ENCODE data around the gene SOX2. TPM values are rescaled to one million over a fixed set of nuclear protein-coding genes. Genes with fewer than 3 reads are reported as not detected.

SOX2 gene
- total RNA-seq, 2 experiments from 2014 or later = not detected

- H3K36me3 Mint-ChIP-seq (ENCODE audit: low read depth) = no peaks in the 10 kb centered on the region
- ChIA-PET POLR2A (no interaction called here), CTCF (interaction anchor here (1.4 kb wide), 1 partner anchor 12 kb away, joined by 4 read pairs; no protein-coding TSS in a partner anchor)
- no peak for DNase-seq
- peaks cover 6% of the 10 kb centered on the region for H3K4me1 Mint-ChIP-seq
- peaks cover 66% of the 10 kb centered on the region for H3K27me3 Mint-ChIP-seq
- H3K27ac Mint-ChIP-seq = no peak overlapping the region
- H3K9me3 Mint-ChIP-seq = no peaks in the 10 kb centered on the region
- H3K4me3 Mint-ChIP-seq = no peak overlapping the region
Observed at GRCh38 chr3:181712226-181712552, 464 bp downstream of the SOX2 start.

- H3K4me1 Mint-ChIP-seq = peaks cover 6% of the 10 kb centered on the region
- POLR2A ChIA-PET = no interaction called here
- H3K9me3 Mint-ChIP-seq = no peaks in the 10 kb centered on the region
- CTCF ChIA-PET = interaction anchor here (1.4 to 1.5 kb wide), 2 partner anchors 12 to 16 kb away, joined by 4 read pairs; no protein-coding TSS in a partner anchor
- H3K27ac Mint-ChIP-seq = no peak overlapping the region
- peaks cover 67% of the 10 kb centered on the region for H3K27me3 Mint-ChIP-seq
- no peak overlapping the region for H3K4me3 Mint-ChIP-seq
- no peaks in the 10 kb centered on the region for H3K36me3 Mint-ChIP-seq (ENCODE audit: low read depth)
- no peak for DNase-seq
Observed at GRCh38 chr3:181712553-181713279, 991 bp downstream of the SOX2 start.

GRCh38 chr3:181713280-181713647 lies 1.5 kb downstream of the SOX2 start:
- peaks cover 68% of the 10 kb centered on the region for H3K27me3 Mint-ChIP-seq
- H3K4me1 Mint-ChIP-seq = peaks cover 6% of the 10 kb centered on the region
- no peaks in the 10 kb centered on the region for H3K9me3 Mint-ChIP-seq
- H3K27ac Mint-ChIP-seq = peak overlapping the region; percentile 60
- H3K36me3 Mint-ChIP-seq (ENCODE audit: low read depth) = no peaks in the 10 kb centered on the region
- CTCF ChIA-PET = interaction anchor here (0.6 to 1.5 kb wide), 5 partner anchors 11 to 971 kb away, joined by 3 to 8 read pairs (median 4); no protein-coding TSS in a partner anchor
- DNase-seq = no peak
- POLR2A ChIA-PET = no interaction called here
- peak overlapping the region; percentile 34 for H3K4me3 Mint-ChIP-seq

- Mint-ChIP-seq H3K9me3 (no peaks in the 10 kb centered on the region), H3K4me3 (no peak overlapping the region), H3K4me1 (peaks cover 6% of the 10 kb centered on the region), H3K27ac (peak overlapping the region; percentile 60), H3K36me3 (ENCODE audit: low read depth) (no peaks in the 10 kb centered on the region), H3K27me3 (peaks cover 70% of the 10 kb centered on the region)
- no peak for DNase-seq
- CTCF ChIA-PET = interaction anchor here (0.6 to 1.5 kb wide), 5 partner anchors 12 to 970 kb away, joined by 3 to 8 read pairs (median 4); no protein-coding TSS in a partner anchor
- POLR2A ChIA-PET = no interaction called here
Observed at GRCh38 chr3:181713676-181714612, 2.2 kb downstream of the SOX2 start.

GRCh38 chr3:181715571-181716340 lies 4.0 kb downstream of the SOX2 start:
- Mint-ChIP-seq H3K4me1 (peaks cover 2% of the 10 kb centered on the region), H3K27me3 (peaks cover 76% of the 10 kb centered on the region), H3K4me3 (no peak overlapping the region), H3K27ac (no peak overlapping the region), H3K9me3 (no peaks in the 10 kb centered on the region), H3K36me3 (ENCODE audit: low read depth) (peaks cover 3% of the 10 kb centered on the region)
- DNase-seq = no peak
- CTCF ChIA-PET = interaction anchor here (0.9 kb wide), 1 partner anchor 15 kb away, joined by 3 read pairs; no protein-coding TSS in a partner anchor
- POLR2A ChIA-PET = no interaction called here

- Mint-ChIP-seq H3K4me1 (peaks cover 2% of the 10 kb centered on the region), H3K4me3 (no peak overlapping the region), H3K9me3 (no peaks in the 10 kb centered on the region), H3K27me3 (peaks cover 88% of the 10 kb centered on the region), H3K36me3 (ENCODE audit: low read depth) (peaks cover 3% of the 10 kb centered on the region), H3K27ac (no peak overlapping the region)
- no peak for DNase-seq
- POLR2A ChIA-PET = no interaction called here
- CTCF ChIA-PET = interaction anchor here (0.9 kb wide), 1 partner anchor 17 kb away, joined by 3 read pairs; no protein-coding TSS in a partner anchor
Observed at GRCh38 chr3:181716966-181717365, 5.2 kb downstream of the SOX2 start.

- Mint-ChIP-seq H3K27ac (no peak overlapping the region), H3K9me3 (no peaks in the 10 kb centered on the region), H3K4me3 (no peak overlapping the region), H3K27me3 (peaks cover 93% of the 10 kb centered on the region), H3K4me1 (peaks cover 2% of the 10 kb centered on the region), H3K36me3 (ENCODE audit: low read depth) (peaks cover 3% of the 10 kb centered on the region)
- ChIA-PET POLR2A (no interaction called here), CTCF (interaction anchor here (0.5 to 1.1 kb wide), 3 partner anchors 11 to 132 kb away, joined by 3 read pairs; no protein-coding TSS in a partner anchor)
- no peak for DNase-seq
Observed at GRCh38 chr3:181717549-181718171, 5.9 kb downstream of the SOX2 start.

- CTCF ChIA-PET = interaction anchor here (0.5 to 1.1 kb wide), 3 partner anchors 11 to 131 kb away, joined by 3 read pairs; no protein-coding TSS in a partner anchor
- no peaks in the 10 kb centered on the region for H3K9me3 Mint-ChIP-seq
- no peak overlapping the region for H3K4me3 Mint-ChIP-seq
Observed at GRCh38 chr3:181718369-181718768, 6.6 kb downstream of the SOX2 start.

GRCh38 chr3:181718987-181719911 lies 7.5 kb downstream of the SOX2 start:
- Mint-ChIP-seq H3K36me3 (ENCODE audit: low read depth) (peaks cover 3% of the 10 kb centered on the region), H3K4me3 (no peak overlapping the region)

More at GRCh38 chr3:181718369-181718768, 6.6 kb downstream of the SOX2 start:
- no peak for DNase-seq
- peaks cover 3% of the 10 kb centered on the region for H3K36me3 Mint-ChIP-seq (ENCODE audit: low read depth)
- H3K4me1 Mint-ChIP-seq = no peaks in the 10 kb centered on the region
- H3K27me3 Mint-ChIP-seq = peaks cover 95% of the 10 kb centered on the region
- POLR2A ChIA-PET = no interaction called here
- no peak overlapping the region for H3K27ac Mint-ChIP-seq

GRCh38 chr3:181719991-181720680 lies 8.4 kb downstream of the SOX2 start:
- peaks cover 94% of the 10 kb centered on the region for H3K27me3 Mint-ChIP-seq
- peaks cover 4% of the 10 kb centered on the region for H3K9me3 Mint-ChIP-seq
- H3K36me3 Mint-ChIP-seq (ENCODE audit: low read depth) = peaks cover 3% of the 10 kb centered on the region
- CTCF ChIA-PET = interaction anchor here (1.0 kb wide), 1 partner anchor 18 kb away, joined by 3 read pairs; no protein-coding TSS in a partner anchor
- no peak for DNase-seq
- H3K4me3 Mint-ChIP-seq = no peak overlapping the region
- H3K4me1 Mint-ChIP-seq = peaks cover 2% of the 10 kb centered on the region
- POLR2A ChIA-PET = no interaction called here
- H3K27ac Mint-ChIP-seq = no peak overlapping the region

More at GRCh38 chr3:181718987-181719911, 7.5 kb downstream of the SOX2 start:
- POLR2A ChIA-PET = no interaction called here
- no peak overlapping the region for H3K27ac Mint-ChIP-seq
- CTCF ChIA-PET = no interaction called here
- peaks cover 95% of the 10 kb centered on the region for H3K27me3 Mint-ChIP-seq
- no peak for DNase-seq
- no peaks in the 10 kb centered on the region for H3K4me1 Mint-ChIP-seq
- peaks cover under 1% of the 10 kb centered on the region for H3K9me3 Mint-ChIP-seq

Measured in activated CD4-positive, alpha-beta T cell treated with anti-CD3 and anti-CD28 coated beads, Interleukin-2, amount 10 ng/mL, durations not matched to agents 7 days and 5 days (primary cell).